Sciatic nerve (tissue), 2 donors: ENCODE results near the gene SLC39A10. TPM values are rescaled to one million over a fixed set of nuclear protein-coding genes. Genes with fewer than 3 reads are reported as not detected.
"Not testable (repeated sequence)": the region's sequence is repeated elsewhere in the genome, so short reads cannot be mapped to it uniquely, and the experiment has no call there.

Experiments used
- ATAC-seq: fragments of 200-7000 bp; cut with Tn5 transposase; one replicate; pipeline ENCODE4 v1.9.1; 2020; ENCODE audit warnings: mild to moderate bottlenecking, moderate library complexity
- DNase-seq: peaks from one replicate; pipeline ENCODE4 v3.0.0-alpha.2; 2020; ENCODE audit warnings: low spot score
- intact Hi-C: fragments of 100-400 bp; cut with DNase I; formaldehyde crosslinking; loops from one replicate; pipeline ENCODE4 v1.14.2; 2022
- total RNA-seq: library from RNA; stranded (reverse); fragmentation: NEBNext Ultra II Directional; extraction: Animal tissue kit (Norgen Biotek cat#: 25700); gene quantifications from one replicate; pipeline ENCODE4 v1.2.1, GENCODE V29; 2021
- donor health status: DM: no; HTN: no; CAD: no.
- donor health status: DM: no; HTN: no; CAD: no.

SLC39A10 gene
- total RNA-seq, 1 donor from 2014 or later = 40.7 TPM

DNA sequence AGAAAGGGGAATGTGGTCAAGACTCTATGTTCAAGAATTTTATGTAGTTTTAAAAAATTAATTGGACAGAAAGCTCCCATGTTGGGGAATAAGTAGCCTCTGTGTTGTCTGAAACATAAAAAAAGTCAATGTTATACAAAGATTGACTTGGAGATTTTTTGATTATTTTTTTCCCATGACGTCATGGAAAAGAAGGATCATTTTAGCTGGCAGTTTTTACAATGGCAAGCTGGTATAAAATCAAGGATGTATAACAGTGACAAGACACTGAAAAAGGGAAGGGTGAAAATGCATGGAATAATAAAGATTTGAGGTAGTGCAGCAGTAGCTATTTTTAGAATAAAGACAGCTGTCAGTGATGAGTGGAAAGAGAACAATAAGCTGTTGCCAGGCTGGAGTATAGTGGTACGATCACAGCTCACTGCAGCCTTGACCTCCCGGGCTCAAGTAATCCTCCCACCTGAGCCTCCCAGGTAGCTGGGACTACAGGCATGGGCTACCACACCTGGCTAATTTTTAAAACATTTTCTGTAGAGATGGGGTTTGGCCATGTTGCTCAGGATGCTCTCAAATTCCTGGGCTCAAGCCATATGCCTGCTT is 9.2 kb downstream of the SLC39A10 start:
- ATAC-seq = no peak
- DNase-seq = no peak
- intact Hi-C loops = no loop called here

DNA sequence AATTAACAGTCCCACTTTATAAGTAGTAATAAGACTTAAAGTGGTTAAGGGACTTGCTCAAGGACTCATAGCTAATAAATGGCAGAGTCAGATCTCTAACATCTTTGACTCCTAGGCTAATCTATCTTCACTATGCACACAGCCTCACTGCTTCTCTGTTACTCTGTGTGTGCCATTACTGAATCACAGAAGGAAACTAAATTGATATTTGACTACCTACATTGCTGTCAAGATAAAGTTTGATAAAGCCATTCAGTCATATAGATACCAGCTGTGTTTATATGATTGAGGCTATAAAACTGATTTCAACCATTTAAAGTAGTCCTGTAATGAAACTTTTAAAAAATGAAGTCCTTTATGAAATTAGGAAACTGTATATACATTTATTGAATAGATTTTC is 10.9 kb downstream of the SLC39A10 start:
- ATAC-seq = no peak
- no peak for DNase-seq
- intact Hi-C loops = no loop called here

DNA sequence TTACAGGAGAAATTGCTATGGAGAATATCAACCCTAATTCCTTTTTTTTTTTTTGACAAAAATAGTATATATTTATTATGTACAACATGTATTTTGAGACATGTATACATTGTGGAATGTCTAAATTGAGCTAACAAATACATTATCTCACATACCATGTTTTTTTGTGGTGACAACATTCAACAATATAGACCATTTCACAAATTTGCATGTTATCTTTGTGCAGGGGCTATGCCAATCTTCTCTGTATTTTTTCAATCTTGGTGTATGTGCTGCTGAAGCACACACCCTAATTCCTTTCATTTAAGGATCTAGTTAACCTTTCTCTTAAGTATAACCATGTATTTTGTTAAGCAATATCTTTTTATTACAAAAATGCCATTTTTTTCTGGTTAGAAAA is 13.2 kb downstream of the SLC39A10 start:
- no peak for ATAC-seq
- intact Hi-C loops = no loop called here
- DNase-seq = no peak

DNA sequence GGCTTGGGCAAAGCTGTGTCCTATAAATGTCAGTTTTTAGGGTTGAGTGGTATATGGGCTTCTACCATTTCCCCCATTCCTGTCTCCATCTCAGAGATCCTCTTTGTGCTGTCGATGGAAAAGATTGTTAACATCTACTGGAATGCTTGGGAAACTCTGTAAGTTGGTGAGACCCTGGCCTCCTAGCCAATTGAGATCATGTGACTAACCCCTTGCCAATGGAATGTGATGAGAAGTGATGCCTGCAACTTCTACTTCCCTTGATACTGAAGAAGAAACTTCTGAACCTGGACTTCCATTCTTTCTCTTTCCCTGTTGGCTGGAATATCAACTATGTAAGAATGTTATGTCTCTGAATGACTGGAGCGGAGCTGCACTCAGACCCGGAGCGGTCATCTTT is 14.5 kb downstream of the SLC39A10 start:
- intact Hi-C loops = no loop called here
- no peak for ATAC-seq
- DNase-seq = no peak

DNA sequence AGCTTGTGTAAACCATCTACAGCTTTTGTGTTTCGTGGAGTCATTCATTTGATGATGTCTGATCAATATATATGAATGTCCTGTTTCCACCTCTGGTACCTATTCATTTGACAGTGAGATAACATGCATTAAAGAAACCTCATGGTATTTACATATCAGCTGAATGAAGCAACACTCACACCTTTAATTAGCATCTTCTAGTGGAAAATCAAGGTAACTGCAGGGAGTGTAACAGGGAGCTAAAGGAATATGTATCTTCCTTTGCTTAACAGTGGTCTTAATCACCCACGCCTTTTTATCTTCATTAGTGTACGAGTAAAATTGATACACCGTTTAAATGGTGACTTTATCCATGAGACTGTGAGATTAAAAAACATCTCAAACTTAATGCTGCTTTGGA is 15.6 kb downstream of the SLC39A10 start:
- intact Hi-C loops = no loop called here
- DNase-seq = no peak
- ATAC-seq = no peak

DNA sequence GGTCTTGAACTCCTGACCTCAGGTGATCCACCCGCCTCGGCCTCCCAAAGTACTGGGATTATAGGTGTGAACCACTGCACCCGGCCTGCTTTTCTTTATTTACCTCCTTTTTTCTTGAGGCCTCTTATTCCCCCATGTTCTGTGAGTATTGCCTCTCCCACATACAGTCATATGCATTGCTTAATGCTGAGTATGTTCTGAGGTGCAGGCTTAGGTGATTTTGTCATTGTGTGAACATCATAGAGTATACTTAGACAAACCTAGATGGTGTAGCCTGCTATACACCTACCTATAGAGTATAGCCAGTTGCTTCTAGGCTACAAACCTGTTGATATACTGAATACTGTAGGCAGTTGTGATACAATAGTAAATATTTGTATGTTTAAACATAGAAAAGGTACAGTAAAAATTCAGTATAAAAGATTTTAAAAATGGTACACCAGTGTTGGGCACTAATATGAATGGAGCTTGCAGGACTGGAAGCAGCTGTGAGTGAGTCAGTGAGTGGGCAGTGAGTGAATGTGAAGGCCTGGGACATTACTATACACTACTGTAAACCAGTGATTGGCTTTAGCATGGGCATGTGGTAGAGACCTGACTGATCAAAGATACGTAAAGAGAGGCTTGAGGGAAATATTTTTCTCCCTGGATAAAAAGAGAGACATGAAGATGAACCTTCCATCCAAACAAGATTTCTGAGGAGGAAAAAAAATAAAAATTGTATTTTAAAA is 17.6 kb downstream of the SLC39A10 start:
- ATAC-seq (no peak), DNase-seq (no peak)
- intact Hi-C loops = no loop called here

DNA sequence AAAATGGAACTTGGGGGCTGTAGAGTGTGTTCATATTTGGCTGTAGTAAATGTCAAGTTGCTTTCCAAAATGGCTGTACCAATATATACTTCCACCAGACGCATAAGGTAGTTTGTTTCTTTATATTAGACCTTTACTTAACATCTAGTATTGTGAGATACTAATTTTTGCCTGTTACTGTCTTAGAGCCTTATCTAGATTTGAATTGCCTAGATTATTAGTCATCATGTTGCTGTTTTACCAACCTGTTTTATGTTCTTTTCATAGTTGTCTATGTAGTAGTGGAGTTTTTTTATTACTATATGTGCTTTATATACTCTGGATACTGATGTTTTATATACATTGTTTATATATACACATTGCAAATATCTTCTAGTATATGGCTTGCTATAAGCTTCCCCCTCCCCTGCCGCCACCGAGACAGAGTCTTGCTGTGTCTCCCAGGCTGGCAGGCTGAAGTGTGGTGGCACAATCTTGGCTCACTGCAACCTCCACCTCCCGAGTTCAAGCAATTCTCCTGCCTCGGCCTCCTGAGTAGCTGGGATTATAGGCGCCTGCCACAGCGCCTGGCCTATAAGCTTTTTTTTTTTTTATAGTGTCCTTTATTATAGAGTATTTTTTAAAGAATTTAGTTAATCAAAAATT is 18.9 kb downstream of the SLC39A10 start:
- DNase-seq = no peak
- intact Hi-C loops = no loop called here
- ATAC-seq = no peak

DNA sequence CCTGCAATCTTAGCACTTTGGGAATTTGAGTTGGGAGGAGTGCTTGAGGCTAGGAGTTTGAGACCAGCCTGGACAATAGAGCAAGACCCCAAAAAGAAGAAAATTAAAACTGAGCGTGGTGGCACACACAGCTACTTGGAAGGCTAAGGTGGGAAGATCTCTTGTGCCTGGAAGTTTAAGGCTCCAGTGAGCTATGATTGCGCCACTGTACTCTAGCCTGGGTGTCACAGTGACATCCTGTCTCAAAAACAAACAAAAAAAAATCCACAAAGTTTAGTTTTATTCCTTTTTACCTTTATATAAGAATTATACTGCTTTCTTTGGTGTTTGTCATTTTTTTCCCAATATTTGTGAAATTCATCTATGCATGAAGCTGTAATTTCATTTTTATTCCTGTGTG is 20.3 kb downstream of the SLC39A10 start:
- ATAC-seq = no peak
- no peak for DNase-seq
- intact Hi-C loops = no loop called here

DNA sequence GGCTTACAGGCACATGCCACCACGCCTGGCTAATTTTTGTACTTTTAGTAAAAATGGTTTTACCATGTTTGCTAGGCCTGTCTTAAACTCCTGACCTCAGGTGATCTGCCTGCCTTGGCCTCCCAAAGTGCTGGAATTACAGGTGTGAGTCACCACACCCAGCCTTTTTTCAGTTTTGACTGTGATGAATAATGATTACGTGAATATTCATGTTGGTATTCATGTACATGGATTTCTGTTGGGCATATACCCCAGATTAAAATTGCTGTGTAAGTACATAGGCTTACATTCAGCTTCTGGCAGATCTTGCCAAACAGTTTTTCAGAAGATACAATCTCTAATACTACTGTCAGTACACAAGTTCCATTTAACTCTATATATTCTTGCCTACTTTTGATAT is 20.9 kb downstream of the SLC39A10 start:
- no peak for DNase-seq
- ATAC-seq = no peak
- intact Hi-C loops = no loop called here

DNA sequence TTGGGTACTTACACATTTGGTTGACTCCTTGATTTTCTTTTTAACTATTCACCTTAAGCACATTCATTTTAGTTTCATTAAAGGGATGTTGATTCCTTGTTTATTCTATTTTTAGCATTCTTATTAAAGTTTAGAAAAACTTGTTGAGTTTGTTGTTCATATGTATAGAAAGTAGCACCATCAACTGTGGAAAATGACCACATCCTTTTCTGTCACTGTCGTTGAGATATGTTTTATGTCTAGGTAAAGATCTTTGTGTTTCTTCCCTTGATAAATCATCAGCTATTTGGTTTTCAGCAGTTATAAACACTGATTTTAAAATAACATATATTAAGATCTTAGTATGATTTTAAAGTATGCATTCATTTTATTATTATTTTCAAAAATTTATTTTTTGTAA is 25.1 kb downstream of the SLC39A10 start:
- DNase-seq = no peak
- intact Hi-C loops = no loop called here
- ATAC-seq = no peak

DNA sequence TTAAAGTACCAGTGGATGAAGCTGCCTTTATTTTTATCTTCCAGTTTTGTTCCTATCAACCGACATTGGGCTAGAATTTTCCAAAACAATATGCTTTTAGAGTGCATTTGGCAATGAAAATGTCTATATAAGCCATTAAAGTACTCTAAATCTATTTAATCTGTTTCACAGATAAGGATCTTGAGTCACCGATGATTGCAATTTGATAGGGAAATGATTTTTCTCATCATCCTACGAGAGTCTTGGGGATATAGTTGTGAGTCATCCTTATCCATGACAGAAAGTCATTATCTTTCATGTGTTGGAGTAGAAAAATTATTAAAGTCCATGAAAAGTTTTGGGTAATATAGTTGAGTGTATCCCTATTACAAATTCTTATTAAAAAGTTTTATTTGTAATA is 26.1 kb downstream of the SLC39A10 start:
- DNase-seq = no peak
- intact Hi-C loops = no loop called here
- no peak for ATAC-seq

DNA sequence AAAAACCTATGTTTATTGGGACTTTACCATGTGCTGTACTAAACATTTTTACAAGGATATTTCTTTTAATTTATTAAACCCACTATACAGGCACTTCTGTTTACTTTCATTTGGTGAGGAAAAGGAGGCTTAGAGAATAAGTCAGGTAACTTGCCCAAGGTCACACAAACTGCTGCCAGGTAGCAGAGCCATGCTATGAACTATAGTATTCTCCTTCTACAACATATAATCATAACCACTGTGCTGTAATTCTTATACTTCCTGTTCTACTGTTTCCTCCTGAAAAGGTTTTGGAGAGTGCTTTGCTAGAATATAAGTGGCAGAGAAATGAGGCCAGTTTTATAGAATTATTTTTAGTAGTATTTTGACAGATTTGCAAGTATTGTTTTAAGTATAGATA is 29.5 kb downstream of the SLC39A10 start:
- intact Hi-C loops = no loop called here
- DNase-seq (no peak), ATAC-seq (no peak)

DNA sequence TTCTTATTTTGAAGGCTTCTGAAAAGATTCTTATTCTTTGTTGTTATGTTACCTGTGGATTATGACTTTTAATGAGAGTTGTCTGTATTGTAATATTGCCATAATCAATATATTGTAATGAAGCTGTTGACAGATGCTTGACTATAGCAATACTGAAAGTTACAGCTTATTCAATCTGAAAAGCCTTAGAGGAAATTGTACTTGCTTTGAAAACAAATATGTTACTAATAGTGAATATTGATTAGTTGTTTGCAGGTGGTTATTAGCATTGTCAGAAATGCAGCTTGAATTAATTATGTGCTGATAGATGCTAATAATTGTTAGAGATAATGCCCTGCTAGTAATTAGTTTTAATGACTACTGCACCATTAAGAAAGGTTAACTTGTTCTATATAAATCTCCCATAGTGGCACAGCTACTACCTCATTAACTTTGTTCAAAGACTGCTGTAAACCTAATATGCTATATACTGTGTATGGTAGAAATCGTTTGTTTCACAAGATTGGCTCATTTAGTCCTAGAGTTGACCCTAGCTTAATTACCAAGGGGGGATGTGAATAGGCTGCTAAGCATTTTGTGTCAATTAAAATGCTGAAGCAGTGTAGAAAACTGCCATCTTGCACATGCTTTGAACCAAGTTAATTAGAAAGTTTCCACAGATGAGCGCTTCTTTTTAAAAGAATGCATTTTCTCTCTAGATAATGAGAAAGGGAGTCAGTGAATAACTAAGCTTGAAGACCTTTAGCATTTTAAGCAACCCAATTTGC is 30.5 kb downstream of the SLC39A10 start:
- intact Hi-C loops = no loop called here
- no peak for ATAC-seq

DNA sequence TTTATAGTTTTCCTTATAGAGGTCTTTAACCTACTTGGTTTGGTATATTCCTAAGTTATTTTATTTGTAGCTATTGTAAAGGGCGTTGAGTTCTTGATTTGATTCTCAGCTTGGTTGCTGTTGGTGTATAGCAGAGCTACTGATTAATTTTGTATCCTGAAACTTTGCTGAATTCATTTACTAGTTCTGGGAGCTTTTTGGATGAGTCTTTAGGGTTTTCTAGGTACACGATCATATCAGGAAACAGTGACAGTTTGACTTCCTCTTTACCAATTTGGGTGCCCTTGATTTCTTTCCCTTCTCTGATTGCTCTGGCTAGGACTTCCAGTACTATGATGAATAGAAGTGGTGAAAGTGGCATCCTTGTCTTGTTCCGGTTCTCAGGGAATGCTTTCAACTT is 35.5 kb downstream of the SLC39A10 start:
- ATAC-seq, DNase-seq, intact Hi-C loops: not testable (repeated sequence)

More for the DNA sequence above, 30.5 kb downstream of the SLC39A10 start:
- no peak for DNase-seq

DNA sequence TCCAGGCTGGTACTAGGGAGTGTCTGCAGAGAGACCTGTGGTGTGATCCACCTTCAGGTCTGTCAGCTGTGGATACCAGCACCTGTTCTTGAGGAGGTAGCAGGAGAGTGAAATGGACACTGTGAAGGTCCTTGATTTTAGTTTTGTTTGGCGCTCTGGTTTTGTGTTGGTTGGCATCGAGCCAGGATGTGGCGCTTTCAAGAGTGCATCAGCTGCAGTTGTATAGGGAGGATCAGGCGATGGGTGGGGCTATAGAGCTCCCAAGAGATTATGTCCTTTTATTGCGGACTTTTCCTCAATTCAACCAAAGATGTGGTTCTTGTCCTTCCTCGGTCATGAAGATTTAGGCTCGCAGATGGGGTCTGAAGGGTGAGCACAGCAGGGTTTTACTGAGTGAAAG is 37.5 kb downstream of the SLC39A10 start:
- intact Hi-C loops = no loop called here
- ATAC-seq (no peak), DNase-seq (no peak)

DNA sequence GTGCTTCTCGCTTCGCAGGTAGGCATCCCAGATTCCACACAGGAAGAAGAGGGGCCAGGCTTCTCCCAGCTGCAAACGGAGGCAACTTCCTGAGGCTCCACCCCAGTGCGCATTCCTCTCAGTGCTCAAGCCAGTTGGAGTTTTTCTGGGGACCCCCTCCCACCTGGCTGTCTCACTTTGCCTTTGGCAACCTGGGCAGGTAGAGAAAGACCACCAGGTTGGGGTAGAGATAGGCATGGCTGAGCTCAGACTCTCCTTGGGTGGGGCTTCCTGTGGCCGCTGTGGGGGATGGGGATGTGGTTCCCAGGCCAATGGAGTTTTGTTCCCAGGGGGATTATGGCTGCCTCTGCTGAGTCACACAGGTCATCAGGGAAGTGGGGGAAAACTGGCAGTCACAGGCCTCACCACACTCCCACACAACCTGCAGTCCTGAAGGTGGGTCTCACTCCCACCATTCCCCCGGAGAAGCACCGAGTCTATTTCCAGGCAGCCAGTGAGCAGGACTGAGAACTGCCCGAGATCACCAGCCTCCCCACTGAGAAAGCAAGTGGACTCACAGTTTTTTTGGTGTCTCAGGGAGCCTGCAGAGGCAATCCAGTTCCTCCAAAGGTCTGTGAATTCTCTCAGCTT is 38.1 kb downstream of the SLC39A10 start:
- DNase-seq (no peak), ATAC-seq (no peak)
- intact Hi-C loops = no loop called here

DNA sequence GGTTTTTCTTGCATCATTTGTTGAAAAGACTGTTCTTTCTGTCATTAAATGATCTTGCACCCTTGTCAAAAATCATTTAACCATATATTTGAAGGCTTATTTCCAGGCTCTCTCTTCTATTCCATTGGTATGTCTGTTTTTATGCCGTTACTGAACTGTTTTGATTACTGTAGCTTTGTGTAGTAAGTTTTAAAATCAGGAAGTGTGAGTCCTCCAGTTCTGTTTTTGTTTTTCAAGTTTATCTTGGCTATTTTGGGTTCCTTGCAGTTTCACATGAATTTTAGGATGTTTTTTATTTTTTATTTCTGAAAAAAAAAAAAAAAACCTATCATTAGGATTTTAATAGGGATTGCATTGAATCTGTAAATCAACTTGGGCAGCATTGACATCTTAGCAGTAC is 39.0 kb downstream of the SLC39A10 start:
- no peak for ATAC-seq

DNA sequence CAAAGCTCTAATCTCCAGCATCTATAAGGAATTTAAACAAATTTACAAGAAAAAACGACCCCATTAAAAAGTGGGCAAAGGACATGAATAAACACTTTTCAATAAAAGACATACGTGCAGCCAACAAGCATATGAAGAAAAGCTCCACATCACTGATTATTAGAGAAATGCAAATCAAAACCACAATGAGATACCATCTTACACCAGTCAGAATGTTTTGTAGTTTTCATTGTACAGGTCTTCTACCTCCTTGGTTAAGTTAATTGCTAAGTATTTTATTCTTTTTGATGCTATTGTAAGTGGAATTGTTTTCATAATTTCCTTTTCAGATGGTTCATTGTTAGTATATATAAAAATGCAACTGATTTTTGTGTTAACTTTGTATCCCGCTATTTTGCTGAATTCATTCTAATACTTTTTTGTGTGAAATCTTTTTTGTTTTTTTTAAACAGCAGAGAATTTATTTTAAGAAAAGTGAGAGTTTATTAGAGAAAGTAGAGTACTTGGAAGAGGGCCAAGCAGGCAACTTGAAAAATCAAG is 40.7 kb downstream of the SLC39A10 start:
- ATAC-seq (no peak), DNase-seq (no peak)
- intact Hi-C loops = no loop called here

More for the DNA sequence above, 39.0 kb downstream of the SLC39A10 start:
- DNase-seq = no peak
- intact Hi-C loops = no loop called here

DNA sequence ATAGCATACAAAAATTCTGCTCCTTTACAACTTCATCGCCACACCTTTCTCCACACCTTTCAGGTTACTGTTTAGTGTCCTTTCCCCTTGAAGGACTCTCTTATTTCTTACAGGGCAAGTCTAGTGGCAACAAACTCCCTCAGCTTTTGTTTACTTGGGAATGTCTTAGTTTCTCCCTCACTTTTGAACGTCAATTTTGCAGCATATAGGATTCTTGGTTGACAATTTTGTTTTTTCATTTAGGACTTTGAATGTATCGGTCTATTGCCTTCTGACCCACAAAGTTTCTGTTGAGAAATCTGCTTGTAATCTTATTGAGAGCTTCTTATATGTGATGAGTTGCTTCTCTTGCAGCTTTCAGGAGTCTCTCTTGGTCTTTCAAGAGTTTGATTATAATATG is 43.5 kb downstream of the SLC39A10 start:
- ATAC-seq (no peak), DNase-seq (no peak)
- intact Hi-C loops = no loop called here
